Progenitor cell of endocrine pancreas (in vitro differentiated cells): Measurements from ENCODE around the gene KRTAP10-6. TPM values are rescaled to one million over a fixed set of nuclear protein-coding genes. Genes with fewer than 3 reads are reported as not detected.

Source experiments
- DNase-seq: peaks from one replicate; pipeline ENCODE4 v3.0.0; 2021; ENCODE audit warnings: low spot score; ENCODE audit not compliant: unreplicated experiment
- H3K27ac Mint-ChIP-seq: 2 replicates; pipeline ENCODE4 v1.8.0; 2021; ENCODE audit warnings: mild to moderate bottlenecking, moderate library complexity, mixed read lengths
- H3K27me3 Mint-ChIP-seq: 2 replicates; pipeline ENCODE4 v1.8.0; 2021; ENCODE audit warnings: mixed read lengths
- H3K36me3 Mint-ChIP-seq: 2 replicates; pipeline ENCODE4 v1.8.0; 2022; ENCODE audit warnings: mixed read lengths; ENCODE audit not compliant: insufficient read depth
- H3K4me1 Mint-ChIP-seq: 2 replicates; pipeline ENCODE4 v1.8.0; 2021; ENCODE audit warnings: low read depth, mixed read lengths
- H3K4me3 Mint-ChIP-seq: 2 replicates; pipeline ENCODE4 v1.8.0; 2021; ENCODE audit warnings: low read depth, mild to moderate bottlenecking, moderate library complexity, mixed read lengths
- H3K9me3 Mint-ChIP-seq: 2 replicates; pipeline ENCODE4 v1.8.0; 2021; ENCODE audit warnings: low read depth, mixed read lengths
- CTCF ChIP-seq: fragments of 200-600 bp; sonication (generic); IDR thresholded peaks from one replicate; pipeline ENCODE4 v1.5.0; 2021; ENCODE audit warnings: antibody characterized with exemption, mild to moderate bottlenecking; ENCODE audit not compliant: unreplicated experiment
- total RNA-seq: library from RNA; stranded (reverse); gene quantifications from 2 replicates; pipeline ENCODE4 v1.2.1, GENCODE V29; 2021

KRTAP10-6 gene
- total RNA-seq, 1 donor from 2014 or later, result not detected

DNA sequence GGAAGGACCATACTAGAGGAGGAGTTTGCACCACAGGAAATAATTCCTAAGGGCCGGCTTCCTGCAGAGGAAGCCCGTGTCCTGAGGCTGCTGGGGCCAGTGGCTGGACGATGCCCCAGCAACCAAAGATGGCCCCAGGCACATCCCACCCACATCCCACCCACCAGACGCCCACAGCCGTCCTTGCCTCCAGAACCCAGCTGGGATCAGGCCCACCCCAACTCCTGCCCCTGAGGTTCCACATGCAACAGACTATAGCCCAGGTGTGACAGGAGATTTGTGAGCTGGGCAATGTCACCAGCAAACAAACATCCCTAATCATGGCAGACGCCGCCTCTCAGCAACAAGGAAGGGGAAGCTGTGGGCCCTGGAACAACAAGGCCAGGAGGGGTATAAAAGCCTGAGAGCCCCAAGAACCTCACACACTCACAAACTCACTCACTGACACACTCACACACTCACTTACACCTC, 34.4 kb upstream of the KRTAP10-6 start, which contains the start of gene KRTAP10-9:
TSS of gene KRTAP10-9 (plus strand) at position 421 of the 471 bp plus-strand sequence. CDS start 79 bp downstream, outside the sequence.
- H3K27me3 Mint-ChIP-seq, result no peaks in the 10 kb centered on the region
- peaks cover 2% of the 10 kb centered on the region for H3K36me3 Mint-ChIP-seq
- H3K27ac Mint-ChIP-seq, result no peak within 1 kb of the TSS
- DNase-seq, result no peak
- peaks cover 38% of the 10 kb centered on the region for H3K9me3 Mint-ChIP-seq
- no peaks in the 10 kb centered on the region for H3K4me1 Mint-ChIP-seq
- no peak within 1 kb of the TSS for H3K4me3 Mint-ChIP-seq
- no peak for TF ChIP-seq CTCF

DNA sequence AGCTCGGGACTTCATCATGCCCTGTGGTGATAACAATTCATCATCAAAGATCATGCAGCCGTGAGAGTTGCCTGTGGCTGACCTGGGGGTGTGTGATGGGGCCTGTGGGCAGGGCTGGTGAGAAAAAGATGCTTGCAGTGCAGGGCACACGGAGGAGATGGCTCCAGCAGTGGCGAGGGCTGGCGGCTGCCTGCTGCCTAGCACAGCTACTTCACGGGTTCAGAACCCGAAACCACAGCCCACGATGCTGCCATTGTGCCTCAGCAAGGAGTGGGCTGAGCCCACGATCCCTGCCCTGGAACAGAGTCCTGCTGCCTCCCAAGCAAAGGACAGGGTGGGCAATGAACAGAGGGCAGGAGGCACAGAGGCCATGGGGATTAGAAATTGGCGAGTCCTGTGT, 34.0 kb upstream of the KRTAP10-6 start:
- no peak for DNase-seq
- H3K4me1 Mint-ChIP-seq, result no peaks in the 10 kb centered on the region
- TF ChIP-seq CTCF, result no peak
- no peak overlapping the region for H3K4me3 Mint-ChIP-seq
- H3K27ac Mint-ChIP-seq, result no peak overlapping the region
- peaks cover 2% of the 10 kb centered on the region for H3K36me3 Mint-ChIP-seq
- peaks cover 37% of the 10 kb centered on the region for H3K9me3 Mint-ChIP-seq
- H3K27me3 Mint-ChIP-seq, result no peaks in the 10 kb centered on the region

GRCh38 chr21:44625756-44626155, 33.5 kb upstream of the KRTAP10-6 start:
- peaks cover 34% of the 10 kb centered on the region for H3K9me3 Mint-ChIP-seq
- TF ChIP-seq CTCF, result no peak
- DNase-seq, result no peak
- H3K4me1 Mint-ChIP-seq, result no peaks in the 10 kb centered on the region
- H3K4me3 Mint-ChIP-seq, result no peak overlapping the region
- no peak overlapping the region for H3K27ac Mint-ChIP-seq
- no peaks in the 10 kb centered on the region for H3K27me3 Mint-ChIP-seq
- H3K36me3 Mint-ChIP-seq, result peaks cover 2% of the 10 kb centered on the region

- no peak for DNase-seq
- Mint-ChIP-seq H3K36me3 (peaks cover 5% of the 10 kb centered on the region), H3K9me3 (peaks cover 44% of the 10 kb centered on the region), H3K27ac (no peak overlapping the region), H3K27me3 (no peaks in the 10 kb centered on the region), H3K4me3 (no peak overlapping the region), H3K4me1 (no peaks in the 10 kb centered on the region)
- no peak for TF ChIP-seq CTCF
Measured at GRCh38 chr21:44623575-44623974, 31.3 kb upstream of the KRTAP10-6 start.

GRCh38 chr21:44619886-44620285, 27.6 kb upstream of the KRTAP10-6 start:
- no peak overlapping the region for H3K27ac Mint-ChIP-seq
- no peaks in the 10 kb centered on the region for H3K27me3 Mint-ChIP-seq
- H3K9me3 Mint-ChIP-seq, result peaks cover 42% of the 10 kb centered on the region
- H3K4me3 Mint-ChIP-seq, result no peak overlapping the region
- peaks cover 5% of the 10 kb centered on the region for H3K36me3 Mint-ChIP-seq
- TF ChIP-seq CTCF, result no peak
- no peak for DNase-seq
- H3K4me1 Mint-ChIP-seq, result no peaks in the 10 kb centered on the region
